AG04449 (cell line): ENCODE measurements around the gene ASGR1.

Source experiments
- CTCF ChIA-PET: fragments of 350-600 bp; formaldehyde crosslinking; extraction: SDS; loops from one replicate; lab custom pipeline; 2021; ENCODE audit warnings: antibody characterized with exemption; lab: Yijun Ruan, JAX
- POLR2A ChIA-PET: fragments of 400-600, 350-600 bp; formaldehyde crosslinking; extraction: SDS; loops from one replicate; lab custom pipeline; 2020; ENCODE audit warnings: antibody characterized with exemption, inconsistent platforms; lab: Yijun Ruan, JAX
- DNase-seq: peaks from one replicate; pipeline ENCODE4 v3.0.0-alpha.2; 2010; ENCODE audit warnings: low read depth, low spot score
- H3K4me3 ChIP-seq: 2 replicates; pipeline ENCODE4 v1.5.1; 2011; ENCODE audit warnings: low read depth, mild to moderate bottlenecking, control low read depth, low read length
- CTCF ChIP-seq: IDR thresholded peaks from one replicate; pipeline ENCODE4 v1.5.1; 2011; ENCODE audit warnings: mild to moderate bottlenecking, moderate library complexity, low read length, control low read depth, inconsistent platforms; ENCODE audit not compliant: insufficient read depth; ENCODE audit errors: missing control alignments

The ASGR1 gene

DNA sequence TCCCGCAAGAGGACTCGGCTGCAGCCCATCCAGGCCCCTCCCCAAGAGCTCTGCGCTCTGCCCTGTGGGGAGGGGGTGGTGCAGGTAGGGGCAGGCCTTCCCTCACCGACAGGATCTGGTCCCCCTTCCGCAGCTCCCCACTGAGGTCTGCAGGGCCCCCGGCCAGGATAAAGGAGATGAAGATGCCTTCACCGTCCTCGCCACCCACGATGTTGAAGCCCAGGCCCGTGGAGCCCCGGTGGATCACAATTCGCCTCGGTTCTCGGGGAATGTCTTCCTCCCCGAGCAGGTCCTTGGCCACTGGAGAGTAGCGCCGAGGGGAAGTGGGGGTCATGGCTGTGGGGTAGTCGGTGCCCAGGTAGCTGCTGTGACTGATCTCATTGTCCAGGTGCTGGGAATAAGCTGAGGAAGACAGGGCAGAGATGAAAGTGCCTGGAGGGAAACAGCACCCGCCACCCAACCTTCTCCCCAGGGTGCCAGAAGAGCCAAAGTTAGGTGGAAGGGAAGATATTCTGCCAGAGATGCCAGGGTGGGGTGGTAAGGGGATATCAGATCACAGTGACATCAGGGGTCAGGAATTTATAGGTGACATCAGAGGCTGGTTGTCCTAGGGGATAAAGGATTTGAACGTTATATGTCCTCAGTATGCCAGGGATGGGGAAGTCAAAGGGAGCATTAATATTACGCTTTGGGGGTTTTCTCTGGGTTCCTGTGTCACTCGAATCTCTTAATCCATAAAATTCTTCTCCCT lies 17.7 kb upstream of the ASGR1 start:
- TF ChIP-seq CTCF, result no peak
- no peak overlapping the region for H3K4me3 ChIP-seq
- CTCF ChIA-PET, result no interaction called here
- DNase-seq, result no peak
- POLR2A ChIA-PET, result interaction anchor here (0.7 kb wide), 1 partner anchor 151 kb away, joined by 3 read pairs; no protein-coding TSS in a partner anchor

DNA sequence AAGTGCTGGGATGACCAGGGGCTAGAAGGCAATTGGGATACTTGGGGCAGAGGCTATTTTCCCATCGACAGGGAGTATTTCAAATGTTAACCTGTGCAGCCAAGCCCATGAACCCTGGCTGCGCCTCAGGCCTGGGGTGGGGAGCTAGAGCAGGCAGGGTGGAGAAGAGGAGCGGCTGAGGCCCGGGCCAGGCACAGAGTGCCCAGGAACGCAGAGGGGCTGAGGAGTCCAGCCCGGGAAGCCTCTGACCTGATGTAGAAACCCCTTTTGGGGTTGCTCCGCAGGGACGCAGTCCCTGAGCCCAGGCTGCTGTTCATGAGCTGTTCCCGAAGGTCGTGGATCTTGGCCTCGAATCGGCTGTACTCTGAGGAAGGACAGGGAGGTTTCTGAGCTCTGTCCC lies 16.8 kb upstream of the ASGR1 start:
- no peak overlapping the region for H3K4me3 ChIP-seq
- POLR2A ChIA-PET, result no interaction called here
- CTCF ChIA-PET, result interaction anchor here (1.0 to 1.6 kb wide), 2 partner anchors 19 to 150 kb away, joined by 4 to 5 read pairs; no protein-coding TSS in a partner anchor
- TF ChIP-seq CTCF, result no peak
- no peak for DNase-seq

GRCh38 chr17:7192271-7192937 lies 13.2 kb upstream of the ASGR1 start:
- ChIA-PET CTCF (no interaction called here), POLR2A (no interaction called here)
- H3K4me3 ChIP-seq, result no peak overlapping the region
- DNase-seq, result no peak
- TF ChIP-seq CTCF, result no peak

DNA sequence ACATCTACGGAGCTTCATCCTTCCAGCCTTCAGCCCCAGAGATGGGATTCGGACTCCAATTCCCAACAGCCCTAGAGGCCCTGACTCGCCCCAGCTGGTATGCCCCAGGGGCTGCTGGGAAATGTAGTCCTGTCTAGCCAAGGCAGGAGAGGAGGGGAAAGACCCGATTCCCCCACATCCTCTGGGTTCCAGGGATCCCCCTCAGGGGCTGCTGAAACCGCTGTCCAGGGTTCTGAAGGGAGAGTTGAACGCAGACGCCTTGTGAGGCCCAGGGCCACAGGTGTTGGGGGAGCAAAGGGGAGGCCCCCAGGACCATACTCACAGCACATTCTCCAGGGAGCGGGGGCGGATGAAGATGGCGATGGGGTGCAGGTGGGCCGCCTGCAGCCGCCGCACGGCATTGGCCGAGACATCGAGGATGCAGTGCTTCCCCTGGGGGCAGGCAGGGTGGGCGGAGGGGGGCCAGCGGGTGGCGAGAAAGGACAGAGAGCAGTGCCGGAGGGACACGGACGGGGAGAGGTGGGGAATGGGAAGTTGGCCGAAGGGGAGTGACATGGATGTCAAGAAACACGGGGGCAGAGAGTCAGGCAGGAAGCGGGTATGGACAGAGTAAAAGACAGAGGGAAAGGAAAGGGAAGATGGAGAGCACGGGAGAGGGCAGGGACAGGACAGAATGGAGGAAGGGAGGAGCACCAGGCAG lies 12.6 kb upstream of the ASGR1 start:
- TF ChIP-seq CTCF, result no peak
- ChIA-PET CTCF (interaction anchor here (1.0 kb wide), 1 partner anchor 14 kb away, joined by 4 read pairs; no protein-coding TSS in a partner anchor), POLR2A (no interaction called here)
- DNase-seq, result no peak
- H3K4me3 ChIP-seq, result no peak overlapping the region

- ChIA-PET CTCF (interaction anchor here (1.0 kb wide), 1 partner anchor 14 kb away, joined by 4 read pairs; no protein-coding TSS in a partner anchor), POLR2A (no interaction called here)
- no peak for TF ChIP-seq CTCF
- no peak overlapping the region for H3K4me3 ChIP-seq
- DNase-seq, result no peak
Measured at GRCh38 chr17:7191069-7191468, 11.9 kb upstream of the ASGR1 start.
